Activated gamma-delta T cell (primary cell): ENCODE measurements around the gene KIAA0232.

Source experiments
- DNase-seq: peaks from one replicate; lab custom pipeline; 2025; lab: John Stamatoyannopoulos, UW

Gene KIAA0232

GRCh38 chr4:6920171-6920570 is 137.6 kb downstream of the KIAA0232 start:
- no peak for DNase-seq

- DNase-seq = no peak
These were observed 141.0 kb downstream of the KIAA0232 start for GRCh38 chr4:6923507-6923906.

- no peak for DNase-seq
These were observed 141.8 kb downstream of the KIAA0232 start for GRCh38 chr4:6924361-6924779.

DNA sequence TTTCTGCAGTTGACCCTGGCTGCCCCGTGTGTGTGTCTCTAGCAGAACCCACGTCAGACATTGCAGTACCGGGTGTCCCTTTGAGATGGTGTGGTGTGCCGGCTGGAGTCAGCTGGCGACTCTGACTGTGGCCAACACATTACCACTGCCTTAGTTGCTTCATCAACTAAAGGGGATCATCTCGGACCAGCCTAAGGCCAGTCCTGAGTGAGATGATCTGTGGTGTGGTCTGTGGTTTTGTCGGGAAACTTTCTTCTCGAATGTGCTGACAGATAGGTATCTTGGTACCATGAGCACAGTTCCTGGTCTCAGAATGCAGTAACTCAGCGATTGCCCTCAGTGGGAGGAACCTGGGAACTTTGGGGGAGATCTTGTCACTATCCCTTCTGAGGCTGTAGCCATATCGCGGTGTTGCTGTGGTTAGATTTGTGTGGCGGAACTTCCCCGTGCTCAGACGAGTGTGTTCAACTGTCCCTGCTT is 142.9 kb downstream of the KIAA0232 start:
- no peak for DNase-seq

DNA sequence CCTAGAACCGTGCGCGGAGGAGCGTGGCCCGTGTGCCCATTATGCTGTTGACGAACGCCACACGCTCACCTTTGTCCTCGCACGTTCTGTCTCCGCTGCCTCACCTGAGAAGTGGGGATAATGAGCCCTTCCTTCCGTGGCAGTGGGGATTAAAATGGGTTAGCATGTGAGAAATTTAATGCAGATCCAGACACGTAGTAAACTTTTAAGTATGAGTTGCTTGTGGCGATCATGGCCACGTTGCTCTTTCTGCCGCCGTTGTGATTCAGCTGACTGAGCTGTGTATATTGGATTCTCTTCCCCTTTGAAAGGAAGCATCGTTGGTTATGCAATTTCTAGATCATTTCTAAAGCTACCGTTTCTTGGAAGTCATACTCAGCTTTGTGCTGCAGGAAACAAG is 143.6 kb downstream of the KIAA0232 start:
- no peak for DNase-seq

GRCh38 chr4:6926681-6927478 is 144.4 kb downstream of the KIAA0232 start:
- peak; percentile 21 for DNase-seq

GRCh38 chr4:6928081-6928480 is 145.6 kb downstream of the KIAA0232 start:
- no peak for DNase-seq

- DNase-seq = no peak
These were observed 146.8 kb downstream of the KIAA0232 start for GRCh38 chr4:6929339-6929811.

DNA sequence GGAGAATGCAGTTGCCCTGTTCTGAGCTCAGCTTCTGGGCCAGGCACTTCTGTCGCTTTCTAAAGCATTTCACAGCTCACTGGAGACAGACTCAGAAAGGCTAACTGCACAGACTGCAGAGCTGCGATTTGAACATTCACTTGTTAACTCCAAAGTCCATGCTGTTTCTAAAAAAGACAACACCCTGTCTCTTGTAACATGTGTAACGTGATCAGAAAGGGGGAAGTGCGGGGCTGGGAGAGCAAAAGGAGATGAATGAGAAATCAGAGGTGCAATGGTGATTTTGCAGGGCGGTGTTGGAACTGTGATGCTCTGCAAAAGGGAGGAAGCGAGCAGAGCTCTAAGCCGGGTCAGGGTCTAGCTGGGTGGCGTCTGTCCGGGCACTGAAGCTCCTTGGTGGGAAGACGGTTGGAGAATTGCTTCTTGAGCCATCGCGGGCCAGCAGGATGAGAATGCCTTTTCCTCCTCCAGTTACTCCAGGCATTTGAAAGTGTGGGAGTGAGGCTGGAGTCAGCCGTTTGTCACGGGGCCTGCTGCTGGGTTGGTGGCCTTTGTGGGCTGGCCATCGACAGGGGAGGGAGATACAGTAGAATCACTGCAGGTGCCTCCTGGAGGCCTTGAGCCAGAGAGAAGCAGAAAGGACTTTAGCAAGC is 147.4 kb downstream of the KIAA0232 start:
- no peak for DNase-seq

DNA sequence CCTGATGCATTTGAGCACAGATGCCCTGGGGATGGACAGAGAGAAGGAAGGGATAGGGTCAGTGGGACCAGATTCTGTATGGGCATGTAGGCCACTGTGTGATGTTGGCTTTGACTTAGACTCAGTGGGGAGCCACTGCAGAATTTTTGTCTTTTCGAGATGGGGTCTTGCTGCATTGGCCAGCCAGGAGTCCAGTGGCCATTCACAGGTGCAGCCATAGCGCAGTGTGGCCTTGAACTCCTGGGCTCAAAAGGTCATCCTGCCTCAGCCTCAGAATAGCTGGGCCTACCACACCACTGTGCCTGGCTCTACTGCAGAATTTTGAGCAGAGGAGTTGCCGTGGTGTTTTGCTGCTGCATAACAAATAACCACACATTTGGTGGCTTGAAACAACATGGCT is 149.9 kb downstream of the KIAA0232 start:
- DNase-seq = no peak

- no peak for DNase-seq
These were observed 150.4 kb downstream of the KIAA0232 start for GRCh38 chr4:6932918-6933317.
